ENCODE results near the gene CHRNB2.

The CHRNB2 gene

DNA sequence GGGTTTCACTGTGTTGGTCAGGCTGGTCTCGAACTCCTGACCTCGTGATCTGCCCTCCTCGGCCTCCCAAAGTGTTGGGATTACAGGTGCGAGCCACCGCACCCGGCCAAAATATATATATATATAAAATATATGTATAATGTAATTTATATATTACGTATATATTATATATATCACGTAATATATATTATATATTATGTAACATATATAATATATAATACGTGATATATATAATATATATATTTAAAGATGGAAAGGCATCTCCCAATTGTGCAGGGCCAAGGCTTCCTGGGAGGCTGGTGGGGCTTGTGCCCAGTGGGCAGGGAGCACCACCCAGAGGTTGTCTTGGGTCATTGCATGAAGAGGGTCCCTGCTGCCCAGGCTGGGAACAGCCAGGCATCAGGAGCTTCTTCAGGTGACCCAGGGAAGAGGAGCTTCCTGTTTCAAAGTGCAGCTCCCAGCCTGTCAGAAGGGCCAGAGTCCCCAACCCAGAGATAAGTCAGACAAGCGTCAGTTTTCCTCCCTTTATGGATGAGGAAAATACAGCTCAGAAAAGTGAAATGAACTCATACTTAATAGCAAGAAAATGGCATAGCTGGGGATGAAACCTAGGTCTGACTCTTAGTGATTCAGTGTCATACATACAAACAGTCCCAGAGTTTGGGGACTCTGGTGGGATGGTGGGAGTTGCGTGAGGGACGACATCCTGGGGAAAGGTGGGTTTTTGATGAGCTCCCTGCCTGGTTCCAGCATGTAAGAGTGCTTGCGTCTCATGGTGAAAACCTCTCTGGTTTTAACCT lies 21.1 kb upstream of the CHRNB2 start:
- no peak overlapping the region for H4K8ac ChIP-seq (ENCODE audit: low read length)
- no peak overlapping the region for H3K9ac ChIP-seq (ENCODE audit: low read length)
- H3K27ac ChIP-seq (ENCODE audit: low read length, poor library complexity, severe bottlenecking): no peak overlapping the region
- H3K79me1 ChIP-seq (replicated peaks; ENCODE audit: low read length, poor library complexity, severe bottlenecking): peaks cover 11% of the 10 kb centered on the region
- peak; percentile 67 for DNase-seq
- no peak overlapping the region for H2BK120ac ChIP-seq (ENCODE audit: low read depth, low read length)
- H2BK15ac ChIP-seq (ENCODE audit: low read depth, poor library complexity, severe bottlenecking): no peak overlapping the region
- H2BK12ac ChIP-seq (ENCODE audit: low read length in 2 of 2): no peak overlapping the region
- peaks cover 24 to 30% of the 10 kb centered on the region in 2 experiments for H3K36me3 ChIP-seq (ENCODE audit: control insufficient read depth in 1 of 2, insufficient read depth in 2 of 2, low read depth in 1 of 2, low read length in 2 of 2)
- H2AFZ ChIP-seq (ENCODE audit: low read depth, low read length): no peak overlapping the region
- H3K4ac ChIP-seq (ENCODE audit: low read depth in 1 of 2, low read length in 2 of 2): no peak overlapping the region
- H2AK5ac ChIP-seq (ENCODE audit: low read length, severe bottlenecking): no peak overlapping the region
- H3K4me2 ChIP-seq (ENCODE audit: low read length, poor library complexity, severe bottlenecking): no peak overlapping the region
- H3K14ac ChIP-seq (ENCODE audit: low read length in 2 of 2): no peak overlapping the region
- no peak overlapping the region for H3K18ac ChIP-seq (ENCODE audit: low read depth in 1 of 2, low read length in 2 of 2)
- 84% methylated on average over 3 of the region's 13 CpGs for WGBS
- H2BK5ac ChIP-seq (ENCODE audit: low read depth, low read length, poor library complexity, severe bottlenecking): no peak overlapping the region
- H4K91ac ChIP-seq (ENCODE audit: low read length): no peak overlapping the region
- peaks cover 29 to 32% of the 10 kb centered on the region in 2 experiments for H3K27me3 ChIP-seq (ENCODE audit: control insufficient read depth in 1 of 2, insufficient read depth in 1 of 2, low read length in 2 of 2)
- peaks cover 4% of the 10 kb centered on the region for H3K4me1 ChIP-seq (ENCODE audit: control insufficient read depth, insufficient read depth, low read depth, low read length)
- no peak overlapping the region for H3K23ac ChIP-seq (ENCODE audit: low read length in 2 of 2)
- no peaks in the 10 kb centered on the region for H3K9me3 ChIP-seq (ENCODE audit: control insufficient read depth, low read length)
- H3K4me3 ChIP-seq (ENCODE audit: insufficient read depth in 1 of 2, low read depth in 1 of 2, low read length in 2 of 2): no peak overlapping the region

DNA sequence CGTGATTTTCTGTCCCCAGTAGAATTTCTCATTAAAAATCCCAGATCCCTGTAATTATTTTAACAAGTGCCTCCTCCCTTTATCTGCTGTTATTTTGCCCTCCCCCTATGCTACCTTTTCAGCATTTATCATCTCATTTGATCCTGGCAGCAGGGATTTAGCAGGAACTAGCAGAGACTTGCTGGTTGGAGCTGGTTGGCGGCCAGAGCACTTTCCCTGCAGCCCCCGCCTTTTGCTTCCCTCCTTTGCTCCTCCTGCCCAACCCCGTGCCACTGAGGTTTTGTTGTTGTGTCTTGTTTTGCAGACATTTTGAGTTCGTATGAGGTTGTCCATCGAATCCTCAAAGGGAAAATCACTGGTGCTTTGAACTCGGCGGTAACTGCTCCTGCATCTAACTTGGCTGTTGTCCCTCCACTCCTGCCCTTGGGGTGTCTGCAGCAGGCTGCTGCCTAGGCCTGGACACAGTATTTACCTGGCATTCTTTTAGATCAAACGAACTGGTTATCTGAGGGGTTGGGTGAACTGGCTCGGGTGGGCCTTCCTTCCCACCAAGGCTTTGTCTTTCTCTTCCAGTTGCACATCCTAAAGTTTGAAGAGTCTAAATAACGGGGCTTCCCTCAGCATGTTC lies 20.4 kb upstream of the CHRNB2 start:
- Histone ChIP-seq H2BK12ac (ENCODE audit: low read length in 2 of 2) (no peak overlapping the region), H4K91ac (ENCODE audit: low read length) (no peak overlapping the region), H3K9me3 (ENCODE audit: control insufficient read depth, low read length) (no peaks in the 10 kb centered on the region), H3K4me1 (ENCODE audit: control insufficient read depth, insufficient read depth, low read depth, low read length) (peaks cover 5% of the 10 kb centered on the region), H2BK5ac (ENCODE audit: low read depth, low read length, poor library complexity, severe bottlenecking) (no peak overlapping the region), H3K14ac (ENCODE audit: low read length in 2 of 2) (no peak overlapping the region), H4K8ac (ENCODE audit: low read length) (no peak overlapping the region), H2AK5ac (ENCODE audit: low read length, severe bottlenecking) (no peak overlapping the region), H3K4me3 (ENCODE audit: insufficient read depth in 1 of 2, low read depth in 1 of 2, low read length in 2 of 2) (no peak overlapping the region), H2BK15ac (ENCODE audit: low read depth, poor library complexity, severe bottlenecking) (no peak overlapping the region), H2BK120ac (ENCODE audit: low read depth, low read length) (no peak overlapping the region), H3K36me3 (ENCODE audit: control insufficient read depth in 1 of 2, insufficient read depth in 2 of 2, low read depth in 1 of 2, low read length in 2 of 2) (peaks cover 32 to 38% of the 10 kb centered on the region in 2 experiments), H3K79me1 (replicated peaks; ENCODE audit: low read length, poor library complexity, severe bottlenecking) (peaks cover 18% of the 10 kb centered on the region), H2AFZ (ENCODE audit: low read depth, low read length) (no peak overlapping the region), H3K9ac (ENCODE audit: low read length) (no peak overlapping the region), H3K18ac (ENCODE audit: low read depth in 1 of 2, low read length in 2 of 2) (no peak overlapping the region), H3K27me3 (ENCODE audit: control insufficient read depth in 1 of 2, insufficient read depth in 1 of 2, low read length in 2 of 2) (peaks cover 23 to 25% of the 10 kb centered on the region in 2 experiments), H3K23ac (ENCODE audit: low read length in 2 of 2) (no peak overlapping the region), H3K4me2 (ENCODE audit: low read length, poor library complexity, severe bottlenecking) (no peak overlapping the region), H3K4ac (ENCODE audit: low read depth in 1 of 2, low read length in 2 of 2) (no peak overlapping the region), H3K27ac (ENCODE audit: low read length, poor library complexity, severe bottlenecking) (no peak overlapping the region)
- 80% methylated on average over 11 of the region's 11 CpGs for WGBS
- no peak for DNase-seq

DNA sequence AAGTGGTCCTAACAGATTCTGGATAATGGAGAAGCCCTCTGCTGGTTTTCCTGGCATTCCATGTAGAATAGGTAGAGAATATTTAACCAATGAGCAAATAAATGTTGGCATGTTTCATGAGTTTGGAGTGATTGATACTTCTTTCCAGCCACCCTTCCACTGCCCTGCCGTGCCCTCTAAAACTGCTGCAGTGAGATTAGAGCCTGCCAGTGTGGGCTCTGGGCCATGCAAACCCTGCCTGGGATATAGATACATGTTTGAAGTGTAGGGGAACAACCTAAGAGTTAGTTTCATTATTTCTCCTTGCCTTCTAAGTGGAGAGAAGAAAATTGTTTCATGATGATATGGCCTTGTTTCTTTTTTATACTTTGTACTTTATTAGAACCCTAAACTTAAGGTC lies 19.6 kb upstream of the CHRNB2 start:
- H3K27me3 ChIP-seq (ENCODE audit: control insufficient read depth in 1 of 2, insufficient read depth in 1 of 2, low read length in 2 of 2): peaks cover 18 to 19% of the 10 kb centered on the region in 2 experiments
- peaks cover 37 to 46% of the 10 kb centered on the region in 2 experiments for H3K36me3 ChIP-seq (ENCODE audit: control insufficient read depth in 1 of 2, insufficient read depth in 2 of 2, low read depth in 1 of 2, low read length in 2 of 2)
- no peak overlapping the region for H3K4me3 ChIP-seq (ENCODE audit: insufficient read depth in 1 of 2, low read depth in 1 of 2, low read length in 2 of 2)
- no peak overlapping the region for H3K23ac ChIP-seq (ENCODE audit: low read length in 2 of 2)
- no peak overlapping the region for H3K4me2 ChIP-seq (ENCODE audit: low read length, poor library complexity, severe bottlenecking)
- peak overlapping the region; percentile 9 for H3K9ac ChIP-seq (ENCODE audit: low read length)
- H3K79me1 ChIP-seq (replicated peaks; ENCODE audit: low read length, poor library complexity, severe bottlenecking): peaks cover 25% of the 10 kb centered on the region
- H3K4me1 ChIP-seq (ENCODE audit: control insufficient read depth, insufficient read depth, low read depth, low read length): peaks cover 5% of the 10 kb centered on the region
- no peak overlapping the region for H2BK5ac ChIP-seq (ENCODE audit: low read depth, low read length, poor library complexity, severe bottlenecking)
- DNase-seq: no peak
- H2BK120ac ChIP-seq (ENCODE audit: low read depth, low read length): no peak overlapping the region
- H4K91ac ChIP-seq (ENCODE audit: low read length): no peak overlapping the region
- no peak overlapping the region for H4K8ac ChIP-seq (ENCODE audit: low read length)
- H2BK12ac ChIP-seq (ENCODE audit: low read length in 2 of 2): no peak overlapping the region
- no peaks in the 10 kb centered on the region for H3K9me3 ChIP-seq (ENCODE audit: control insufficient read depth, low read length)
- no peak overlapping the region for H3K27ac ChIP-seq (ENCODE audit: low read length, poor library complexity, severe bottlenecking)
- H3K4ac ChIP-seq (ENCODE audit: low read depth in 1 of 2, low read length in 2 of 2): no peak overlapping the region
- no peak overlapping the region for H3K14ac ChIP-seq (ENCODE audit: low read length in 2 of 2)
- WGBS: 91% methylated on average over 1 of the region's 1 CpG
- H2AFZ ChIP-seq (ENCODE audit: low read depth, low read length): no peak overlapping the region
- no peak overlapping the region for H2AK5ac ChIP-seq (ENCODE audit: low read length, severe bottlenecking)
- H3K18ac ChIP-seq (ENCODE audit: low read depth in 1 of 2, low read length in 2 of 2): no peak overlapping the region
- H2BK15ac ChIP-seq (ENCODE audit: low read depth, poor library complexity, severe bottlenecking): no peak overlapping the region

DNA sequence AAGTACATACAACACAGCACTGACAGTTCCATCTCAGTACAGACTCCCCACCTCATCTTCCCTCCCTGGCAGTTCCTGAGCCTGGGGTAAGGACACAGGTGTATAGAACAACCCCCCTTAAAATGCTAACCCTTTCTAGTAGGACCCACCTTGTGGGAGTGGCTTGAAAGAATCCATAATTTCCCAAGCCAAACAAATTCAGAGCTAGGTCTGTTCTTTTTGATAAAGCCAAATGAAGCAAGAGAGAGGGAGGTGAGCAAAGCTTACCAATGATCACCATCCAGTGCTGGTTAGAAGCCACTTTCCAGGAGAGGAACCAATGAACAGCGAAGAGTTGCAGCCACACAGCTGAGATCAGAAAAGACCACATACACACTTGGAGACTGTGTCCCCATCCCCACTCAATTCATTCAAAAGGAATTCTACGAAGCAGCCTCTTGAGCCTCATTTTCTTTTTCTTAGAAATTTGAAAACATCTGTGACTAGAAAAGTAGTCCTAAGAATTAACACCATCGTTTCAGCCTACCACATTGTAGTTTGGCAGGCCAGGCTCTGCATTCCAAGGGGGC lies 18.3 kb upstream of the CHRNB2 start:
- no peak overlapping the region for H3K4me3 ChIP-seq (ENCODE audit: insufficient read depth in 1 of 2, low read depth in 1 of 2, low read length in 2 of 2)
- 100% methylated on average over 3 of the region's 3 CpGs for WGBS
- H3K4me1 ChIP-seq (ENCODE audit: control insufficient read depth, insufficient read depth, low read depth, low read length): peaks cover 5% of the 10 kb centered on the region
- H2BK15ac ChIP-seq (ENCODE audit: low read depth, poor library complexity, severe bottlenecking): no peak overlapping the region
- no peak overlapping the region for H2BK5ac ChIP-seq (ENCODE audit: low read depth, low read length, poor library complexity, severe bottlenecking)
- no peak overlapping the region for H4K8ac ChIP-seq (ENCODE audit: low read length)
- peaks cover 8 to 9% of the 10 kb centered on the region in 2 experiments for H3K27me3 ChIP-seq (ENCODE audit: control insufficient read depth in 1 of 2, insufficient read depth in 1 of 2, low read length in 2 of 2)
- peaks cover 45 to 58% of the 10 kb centered on the region in 2 experiments for H3K36me3 ChIP-seq (ENCODE audit: control insufficient read depth in 1 of 2, insufficient read depth in 2 of 2, low read depth in 1 of 2, low read length in 2 of 2)
- no peak overlapping the region for H2AFZ ChIP-seq (ENCODE audit: low read depth, low read length)
- no peak overlapping the region for H3K14ac ChIP-seq (ENCODE audit: low read length in 2 of 2)
- H2BK12ac ChIP-seq (ENCODE audit: low read length in 2 of 2): no peak overlapping the region
- H3K18ac ChIP-seq (ENCODE audit: low read depth in 1 of 2, low read length in 2 of 2): no peak overlapping the region
- H3K4ac ChIP-seq (ENCODE audit: low read depth in 1 of 2, low read length in 2 of 2): no peak overlapping the region
- no peak overlapping the region for H2AK5ac ChIP-seq (ENCODE audit: low read length, severe bottlenecking)
- no peak overlapping the region for H3K4me2 ChIP-seq (ENCODE audit: low read length, poor library complexity, severe bottlenecking)
- H3K23ac ChIP-seq (ENCODE audit: low read length in 2 of 2): no peak overlapping the region
- H3K27ac ChIP-seq (ENCODE audit: low read length, poor library complexity, severe bottlenecking): no peak overlapping the region
- H2BK120ac ChIP-seq (ENCODE audit: low read depth, low read length): no peak overlapping the region
- H3K9me3 ChIP-seq (ENCODE audit: control insufficient read depth, low read length): no peaks in the 10 kb centered on the region
- DNase-seq: no peak
- peak overlapping the region; percentile 9 for H3K9ac ChIP-seq (ENCODE audit: low read length)
- no peak overlapping the region for H4K91ac ChIP-seq (ENCODE audit: low read length)
- peaks cover 32% of the 10 kb centered on the region for H3K79me1 ChIP-seq (replicated peaks; ENCODE audit: low read length, poor library complexity, severe bottlenecking)
